HT-29 (cell line): ENCODE measurements around the gene MAN1A2. TPM values are rescaled to one million over a fixed set of nuclear protein-coding genes. Genes with fewer than 3 reads are reported as not detected.

Experiments
- DNase-seq: peaks from one replicate; pipeline ENCODE4 v3.0.0-alpha.2; 2015; ENCODE audit warnings: low spot score
- total RNA-seq: library from RNA; depleted of rRNA; stranded (reverse); fragments of >200 nt; shearing (Covaris generic); gene quantifications from 2 replicates; pipeline ENCODE4 v1.2.3, GENCODE V29; 2014; rRNA removed

The MAN1A2 gene
- total RNA-seq, 1 experiment from 2014 or later = 20.4 TPM

- DNase-seq = no peak
Measured at GRCh38 chr1:117575586-117576225, 208.5 kb downstream of the MAN1A2 start.

DNA sequence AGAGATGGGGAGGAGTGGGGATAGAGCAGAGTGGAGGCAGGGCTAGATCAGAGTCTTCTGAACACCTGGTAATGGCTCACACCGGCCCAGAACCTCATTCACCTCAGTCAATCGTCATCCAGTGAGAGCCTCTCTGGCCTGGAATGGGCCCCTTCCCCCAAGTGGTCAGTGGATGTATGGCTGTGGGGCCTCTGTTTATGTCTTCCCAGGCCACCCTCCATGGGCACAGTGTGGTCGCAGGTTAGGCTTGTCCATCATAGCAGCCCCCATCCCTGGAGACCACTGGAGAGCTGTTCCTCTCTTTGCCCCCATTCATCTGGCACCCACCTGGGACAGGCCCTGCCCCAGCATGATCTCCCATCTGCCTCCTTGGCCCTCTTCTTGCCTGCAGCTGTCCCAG is 209.0 kb downstream of the MAN1A2 start:
- no peak for DNase-seq

GRCh38 chr1:117577191-117577885 is 210.1 kb downstream of the MAN1A2 start:
- DNase-seq = no peak

GRCh38 chr1:117578466-117578865 is 211.2 kb downstream of the MAN1A2 start:
- no peak for DNase-seq

Other genes with a start within 250 kb of the MAN1A2 start
- 0.94 and 1.5 TPM in 2 replicates for gene TRIM45, start 245.7 kb upstream of the MAN1A2 start, total RNA-seq
- not detected in 2 replicates for gene VTCN1, start 156.5 kb upstream of the MAN1A2 start, total RNA-seq
- 0.05 and 0.13 TPM in 2 replicates for gene TENT5C, start 238.6 kb downstream of the MAN1A2 start, total RNA-seq